HCT116 (cell line): ENCODE results near the gene GRM4. TPM values are rescaled to one million over a fixed set of nuclear protein-coding genes. Genes with fewer than 3 reads are reported as not detected.

Experiments used
- ATAC-seq: fragments of 200-7000 bp; cut with Tn5 transposase; 2 replicates; pipeline ENCODE4 v1.9.1; 2020; ENCODE audit warnings: mild to moderate bottlenecking, moderate library complexity
- BruUV-seq: library from RNA; stranded (reverse); fragments of 400-500 nt; replicated peaks from 2 replicates; lab custom pipeline; 2021; lab: Mats Ljungman, UMichigan
- CTCF ChIA-PET: fragments of 300-600 bp; sonication (Branson Sonifier 250); formaldehyde crosslinking; loops from one replicate; lab custom pipeline; 2021; ENCODE audit warnings: antibody characterized with exemption; lab: Charles Lee
- POLR2A ChIA-PET: fragments of 300-600, 350-600 bp; sonication (Branson Sonifier 250); formaldehyde crosslinking; loops from one replicate; lab custom pipeline; 2021; ENCODE audit warnings: antibody characterized with exemption; lab: Charles Lee
- RAD21 ChIA-PET, 2 experiments: fragments of 300-600 bp; sonication (Branson Sonifier 250); formaldehyde crosslinking; loops; one replicate each; lab custom pipeline; 2023; ENCODE audit warnings: low total read pairs in 2 of 2; ENCODE audit not compliant: uncharacterized antibody in 2 of 2, unreplicated experiment in 2 of 2, low non-redundant PET in 1 of 2; lab: Charles Lee
- DNase-seq: peaks from one replicate; pipeline ENCODE4 v3.0.0-alpha.2; 2010; ENCODE audit warnings: low read depth, low spot score
- H2AFZ ChIP-seq: fragments of 200-600 bp; shearing (Covaris generic), sonication (generic); 2 replicates; pipeline ENCODE4 v1.6.1; 2017; ENCODE audit warnings: low read depth, mixed run types, mixed read lengths, antibody characterized with exemption, low read length; ENCODE audit not compliant: poor library complexity, severe bottlenecking
- H3K27ac ChIP-seq: 2 replicates; pipeline ENCODE4 v1.5.1; 2012; ENCODE audit warnings: low read depth, low read length
- H3K27me3 ChIP-seq: fragments of 200-600 bp; sonication (generic); 2 replicates; pipeline ENCODE4 v1.6.1; 2016; ENCODE audit warnings: mixed run types, low read length, mixed read lengths; ENCODE audit not compliant: insufficient read depth
- H3K36me3 ChIP-seq, 2 experiments: fragments of 200-500 bp in 1 of 2; fragments of 200-600 bp in 1 of 2; sonication (Bioruptor generic) in 1 of 2; sonication (generic) in 1 of 2; 2 replicates each; pipeline versions ENCODE4 v1.5.1 to v1.6.1; 2014 to 2016; ENCODE audit warnings: low read length in 2 of 2, inconsistent platforms in 1 of 2, mixed read lengths in 1 of 2, mixed run types in 1 of 2; ENCODE audit not compliant: insufficient read depth in 2 of 2, control insufficient read depth in 1 of 2
- H3K4me1 ChIP-seq, 2 experiments: fragments of 200-600 bp in 1 of 2; sonication (generic) in 1 of 2; 2 replicates each; pipeline versions ENCODE4 v1.5.1 to v1.6.1; 2012 to 2017; ENCODE audit warnings: low read length in 2 of 2, inconsistent platforms in 1 of 2, mild to moderate bottlenecking in 1 of 2, mixed read lengths in 1 of 2, mixed run types in 1 of 2, moderate library complexity in 1 of 2; ENCODE audit not compliant: insufficient read depth in 2 of 2, control insufficient read depth in 1 of 2
- H3K4me2 ChIP-seq: fragments of 200-600 bp; sonication (generic); 2 replicates; pipeline ENCODE4 v1.6.1; 2017; ENCODE audit warnings: mixed run types, low read length, mixed read lengths
- H3K4me3 ChIP-seq, 2 experiments: fragments of 200-600 bp in 1 of 2; sonication (generic) in 1 of 2; replicated peaks in 1 of 2; 2 replicates each; pipeline ENCODE4 v1.5.1; 2011 to 2016; ENCODE audit warnings: low read length in 2 of 2, control low read depth in 1 of 2, low read depth in 1 of 2, mild to moderate bottlenecking in 1 of 2, mixed read lengths in 1 of 2, mixed run types in 1 of 2
- H3K79me2 ChIP-seq: fragments of 200-600 bp; sonication (generic); 2 replicates; pipeline ENCODE4 v1.6.1; 2017; ENCODE audit warnings: mild to moderate bottlenecking, mixed run types, low read length, moderate library complexity, mixed read lengths; ENCODE audit not compliant: insufficient read depth
- H3K9ac ChIP-seq: fragments of 200-600 bp; sonication (generic); 2 replicates; pipeline ENCODE4 v1.6.1; 2016; ENCODE audit warnings: low read length, mixed read lengths
- H3K9me2 ChIP-seq: fragments of 200-600 bp; sonication (generic), shearing (Covaris generic); 2 replicates; pipeline ENCODE4 v1.6.1; 2017; ENCODE audit warnings: mixed run types, mild to moderate bottlenecking, moderate library complexity; ENCODE audit not compliant: insufficient read depth
- H3K9me3 ChIP-seq, 2 experiments: fragments of 200-500 bp in 1 of 2; fragments of 200-600 bp in 1 of 2; sonication (Bioruptor generic) in 1 of 2; sonication (generic) in 1 of 2; 2 replicates each; pipeline ENCODE4 v1.6.1; 2014 to 2017; ENCODE audit warnings: low read length in 2 of 2, mixed read lengths in 2 of 2, inconsistent platforms in 1 of 2, low read depth in 1 of 2, mild to moderate bottlenecking in 1 of 2, mixed run types in 1 of 2, moderate library complexity in 1 of 2; ENCODE audit not compliant: control insufficient read depth in 1 of 2, insufficient read depth in 1 of 2
- H4K20me1 ChIP-seq: fragments of 200-600 bp; sonication (generic), shearing (Covaris generic); 2 replicates; pipeline ENCODE4 v1.6.1; 2017; ENCODE audit warnings: mixed run types, mild to moderate bottlenecking, moderate library complexity; ENCODE audit not compliant: insufficient read depth
- CTCF ChIP-seq, 3 experiments: fragments of 200-600 bp in 1 of 3; sonication (generic) in 1 of 3; IDR thresholded peaks in 2 of 3; conservative IDR thresholded peaks in 1 of 3; 2 replicates each; pipeline ENCODE4 v1.5.1; 2012 to 2017; ENCODE audit warnings: low read depth in 2 of 3, low read length in 2 of 3, antibody characterized with exemption in 1 of 3, borderline replicate concordance in 1 of 3, control low read depth in 1 of 3, mild to moderate bottlenecking in 1 of 3, mixed read lengths in 1 of 3, mixed run types in 1 of 3, moderate library complexity in 1 of 3; ENCODE audit not compliant: insufficient read depth in 1 of 3
- EGR1 ChIP-seq: IDR thresholded peaks from 2 replicates; pipeline ENCODE4 v1.6.1; 2012; ENCODE audit warnings: low read depth
- ELF1 ChIP-seq: IDR thresholded peaks from 2 replicates; pipeline ENCODE4 v1.6.1; 2012; ENCODE audit warnings: low read depth, borderline replicate concordance
- EZH2 ChIP-seq: fragments of 200-600 bp; sonication (generic); IDR thresholded peaks from 2 replicates; pipeline ENCODE4 v1.6.1; 2017; ENCODE audit warnings: antibody characterized with exemption, mixed run types
- EZH2phosphoT487 ChIP-seq: fragments of 200-600 bp; IDR thresholded peaks from 2 replicates; pipeline ENCODE4 v1.6.1; 2018; ENCODE audit warnings: antibody characterized with exemption, borderline replicate concordance
- FOSL1 ChIP-seq: IDR thresholded peaks from 2 replicates; pipeline ENCODE4 v1.6.1; 2012; ENCODE audit warnings: low read depth
- POLR2AphosphoS5 ChIP-seq: IDR thresholded peaks from 2 replicates; pipeline ENCODE4 v1.6.1; 2011; ENCODE audit warnings: mild to moderate bottlenecking, low read depth, low read length, moderate library complexity
- REST ChIP-seq: IDR thresholded peaks from 2 replicates; pipeline ENCODE4 v1.6.1; 2012; ENCODE audit warnings: low read depth
- SIN3A ChIP-seq: IDR thresholded peaks from 2 replicates; pipeline ENCODE4 v1.6.1; 2012; ENCODE audit warnings: low read depth
- SP1 ChIP-seq: IDR thresholded peaks from 2 replicates; pipeline ENCODE4 v1.6.1; 2012; ENCODE audit warnings: low read depth
- intact Hi-C: fragments of 100-400 bp; cut with micrococcal nuclease; formaldehyde crosslinking; loops from 2 replicates; pipeline ENCODE4 v1.10.0; 2022
- total RNA-seq: library from RNA; stranded (reverse); gene quantifications from one replicate; pipeline ENCODE4 v1.2.1, GENCODE V29; 2021; ENCODE audit not compliant: unreplicated experiment

GRM4 gene
- total RNA-seq, 1 experiment from 2014 or later = 2.6 TPM

GRCh38 chr6:34082348-34082747 is 63.5 kb downstream of the GRM4 start:
- Histone ChIP-seq H3K9me2 (no peaks in the 10 kb centered on the region), H3K27me3 (no peaks in the 10 kb centered on the region), H2AFZ (no peak overlapping the region), H3K4me2 (no peak overlapping the region), H3K4me1 (no peaks in the 10 kb centered on the region), H4K20me1 (no peaks in the 10 kb centered on the region)
- DNase-seq = no peak
- RAD21 ChIA-PET = no interaction called here
- ATAC-seq = no peak
- POLR2A ChIA-PET = no interaction called here
- TF ChIP-seq REST (no peak), ELF1 (no peak), SIN3A (no peak), EZH2 (no peak), POLR2AphosphoS5 (no peak), EGR1 (no peak), SP1 (no peak), EZH2phosphoT487 (no peak), FOSL1 (no peak), CTCF (IDR thresholded peaks at IDR 0.05 in 2 of 3, conservative IDR thresholded peaks at IDR 0.05 in 1 of 3; ENCODE audit: borderline replicate concordance in 1 of 3, insufficient read depth in 1 of 3, low read depth in 2 of 3, low read length in 2 of 3) (no peak)
- TF ChIP-seq, all 23 proteins: peak for 0
- H3K9ac ChIP-seq = no peak overlapping the region
- H3K79me2 ChIP-seq = no peaks in the 10 kb centered on the region
- CTCF ChIA-PET = interaction anchor here (1.3 kb wide), 1 partner anchor 12 kb away, joined by 3 read pairs; no protein-coding TSS in a partner anchor
- intact Hi-C loops = no loop called here
- no peaks in the 10 kb centered on the region for H3K36me3 ChIP-seq
- H3K4me3 ChIP-seq = no peak overlapping the region
- no TSS peak for BruUV-seq
- no peaks in the 10 kb centered on the region for H3K9me3 ChIP-seq
- H3K27ac ChIP-seq = no peak overlapping the region
